Pancreas (tissue), 10 donors: ENCODE results near the gene TNIK. TPM values are rescaled to one million over a fixed set of nuclear protein-coding genes. Genes with fewer than 3 reads are reported as not detected.

Source experiments
- ATAC-seq, 4 donors: fragments of 200-7000 bp; cut with Tn5 transposase; one replicate each; pipeline versions ENCODE4 v1.8.0 to v1.9.1; 2020; ENCODE audit warnings: mild to moderate bottlenecking in 4 of 4, moderate library complexity in 4 of 4
- DNase-seq, 6 donors: peaks; one replicate each; pipeline ENCODE4 v3.0.0-alpha.2; 2020
- FAIRE-seq: peaks from 2 replicates; lab custom pipeline; 2012; peaks lifted over from hg19 to GRCh38; lab: Jason Lieb, UNC
- H3K27ac ChIP-seq, 4 donors: fragments of 200-600 bp; sonication (generic); 1 replicate in 3 of 4; 2 replicates in 1 of 4; pipeline versions ENCODE4 v1.5.0 to v1.8.0; 2020
- H3K27me3 ChIP-seq, 4 donors: fragments of 200-600 bp; one replicate each; pipeline ENCODE4 v1.8.0; 2021
- H3K36me3 ChIP-seq, 3 donors: fragments of 200-600 bp; sonication (generic) in 1 of 3; one replicate each; pipeline versions ENCODE4 v1.5.0 to v1.8.0; 2020 to 2021
- H3K4me1 ChIP-seq, 3 donors: fragments of 200-600 bp; one replicate each; pipeline ENCODE4 v1.8.0; 2021
- H3K4me3 ChIP-seq, 4 donors: fragments of 200-600 bp; sonication (generic) in 2 of 4; one replicate each; pipeline versions ENCODE4 v1.5.0 to v1.8.0; 2020 to 2021
- H3K9me3 ChIP-seq, 4 donors: fragments of 200-600 bp; one replicate each; pipeline ENCODE4 v1.8.0; 2021
- CTCF ChIP-seq, 4 donors: fragments of 200-600 bp; sonication (generic) in 3 of 4; IDR thresholded peaks; one replicate each; pipeline versions ENCODE4 v1.5.0 to v1.8.0; 2021; ENCODE audit warnings: antibody characterized with exemption in 4 of 4
- WGBS, 2 donors: extraction: QIAGEN DNeasy Blood & Tissue Kit; methylation state at CpG; one replicate each; pipeline ENCODE4 v1.1.7; 2013; 5-methylcytosine and 5-hydroxymethylcytosine counted together
- intact Hi-C, 3 donors: fragments of 100-400 bp; cut with DNase I; formaldehyde crosslinking; loops; one replicate each; pipeline versions ENCODE4 v1.11.1 to v1.14.2; 2022
- polyA plus RNA-seq, 2 donors: library from polyadenylated mRNA; stranded (reverse); fragments of 200-250 nt; gene quantifications; one replicate each; pipeline ENCODE4 v1.2.3, GENCODE V29; 2013
- total RNA-seq, 6 donors: library from RNA; stranded (reverse); fragmentation: NEBNext Ultra II Directional in 4 of 6; extraction: Animal tissue kit (Norgen Biotek cat#: 25700) in 4 of 6; gene quantifications; one replicate each; pipeline versions ENCODE4 v1.2.1 to v1.2.4, GENCODE V29; 2021 to 2023
- donor health status: healthy with polysubstance abuse.
- donor health status: DM: no; HTN: no; CAD: no; lungs with moderate emphysema.
- donor health status: DM: no; HTN: no; CAD: no.
- donor health status: control.
- donor health status: control.
- donor health status: Bipolar disorder and iron deficiency.
- donor health status: DM: yes; HTN: yes; CAD: no.
- donor health status: DM: no; HTN: no; CAD: no.
- donor health status: DM: no; HTN: no; CAD: no.
- donor health status: DM: yes; HTN: yes; CAD: no.

Gene TNIK
- total and polyA plus RNA-seq, 8 donors = 3.5 to 13.6 (median 5.8) TPM

GRCh38 chr3:171046760-171047159 is 413.4 kb downstream of the TNIK start:
- no peaks in the 10 kb centered on the region for H3K9me3 ChIP-seq
- no peaks in the 10 kb centered on the region for H3K36me3 ChIP-seq
- H3K27me3 ChIP-seq = no peaks in the 10 kb centered on the region
- 61 to 67% methylated on average over 4 of the region's 4 CpGs for WGBS, 2 donors
- no peak for ATAC-seq
- H3K27ac ChIP-seq = no peak overlapping the region
- intact Hi-C loops = no loop called here
- H3K4me1 ChIP-seq = peaks cover 0 to 10% (median 0%) of the 10 kb centered on the region in 3 donors
- no peak for FAIRE-seq
- TF ChIP-seq CTCF (IDR thresholded peaks at IDR 0.05) = no peak
- DNase-seq = no peak
- no peak overlapping the region for H3K4me3 ChIP-seq

DNA sequence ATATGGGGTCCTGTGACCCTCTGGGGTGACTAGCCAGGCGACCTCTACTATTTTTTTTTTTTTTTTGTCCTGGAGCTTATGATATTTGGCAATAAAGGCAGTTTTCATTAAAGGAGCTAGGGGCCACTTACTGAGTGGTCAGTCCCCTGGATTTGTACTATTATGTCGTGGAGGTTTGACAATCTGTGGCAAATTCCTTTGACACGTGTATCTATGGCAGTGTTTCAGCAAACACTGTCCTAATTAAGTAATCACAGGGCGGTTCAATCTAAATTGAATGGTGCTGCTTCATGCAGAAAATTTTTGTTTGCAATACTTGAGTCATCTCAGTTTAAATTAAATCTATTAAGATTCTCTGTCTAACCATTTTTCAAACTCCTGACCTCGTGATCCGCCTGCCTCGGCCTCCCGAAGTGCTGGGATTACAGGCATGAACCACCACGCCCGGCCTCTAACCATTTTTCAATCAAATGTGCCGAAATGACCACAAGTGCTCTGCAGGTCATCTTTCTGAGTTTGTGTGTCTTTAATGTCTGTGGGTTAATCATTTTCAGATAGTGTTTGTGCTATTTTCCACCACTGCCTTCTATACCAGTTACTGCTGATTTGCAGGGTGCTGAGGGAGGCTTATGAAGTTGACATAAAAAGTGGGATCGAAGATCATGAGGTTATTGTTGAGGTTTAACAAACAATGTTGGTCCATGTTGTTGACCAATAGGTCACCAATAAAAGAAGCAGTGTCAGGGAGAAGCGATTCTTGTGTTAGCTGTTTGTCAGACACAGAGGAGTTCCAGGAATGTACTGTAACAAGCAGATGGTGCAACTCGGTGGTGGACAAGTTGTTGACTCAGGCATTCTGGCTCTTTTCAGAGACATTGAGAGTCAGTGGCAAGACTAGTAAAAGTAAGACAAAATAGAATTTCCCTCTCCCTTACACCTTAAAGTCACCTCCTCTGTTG is 415.1 kb downstream of the TNIK start:
- no peak for FAIRE-seq
- Histone ChIP-seq H3K27me3 (no peaks in the 10 kb centered on the region), H3K27ac (no peak overlapping the region), H3K36me3 (no peaks in the 10 kb centered on the region), H3K4me1 (peaks cover 0 to 10% (median 0%) of the 10 kb centered on the region in 3 donors), H3K9me3 (no peaks in the 10 kb centered on the region), H3K4me3 (no peak overlapping the region)
- no peak for TF ChIP-seq CTCF (IDR thresholded peaks at IDR 0.05)
- WGBS, 2 donors = 68 to 75% methylated on average over 14 of the region's 14 CpGs
- no peak for DNase-seq
- intact Hi-C loops = no loop called here
- ATAC-seq = peak in 3 of 4 donors; percentile 52 to 66 (median 58)

DNA sequence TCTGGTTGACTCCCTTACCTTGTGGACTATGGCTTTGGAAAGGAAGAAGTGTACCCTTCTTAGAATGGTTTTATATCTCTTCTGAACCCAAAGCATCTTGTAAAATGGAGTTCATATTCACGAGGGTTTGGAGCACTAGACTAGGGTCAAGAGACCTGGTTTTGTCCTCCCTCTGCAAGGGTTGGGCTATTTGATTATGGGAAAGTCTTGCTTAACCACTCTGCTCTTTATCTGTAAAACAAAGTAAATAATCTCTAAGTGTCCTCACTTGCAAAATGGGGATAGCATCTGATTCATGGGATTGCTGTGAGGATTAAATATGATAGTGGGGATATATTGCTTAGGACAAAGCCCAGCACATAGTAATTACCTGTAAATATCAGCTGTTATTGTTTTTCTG is 415.8 kb downstream of the TNIK start:
- no peak for TF ChIP-seq CTCF (IDR thresholded peaks at IDR 0.05)
- DNase-seq (no peak), FAIRE-seq (no peak), ATAC-seq (peak in 3 of 4 donors; percentile 15 to 22 (median 22))
- Histone ChIP-seq H3K27ac (no peak overlapping the region), H3K36me3 (no peaks in the 10 kb centered on the region), H3K4me3 (no peak overlapping the region), H3K4me1 (peaks cover 0 to 10% (median 0%) of the 10 kb centered on the region in 3 donors), H3K9me3 (no peaks in the 10 kb centered on the region), H3K27me3 (no peaks in the 10 kb centered on the region)
- 27 to 35% methylated on average over 1 of the region's 1 CpG for WGBS, 2 donors
- intact Hi-C loops = no loop called here

DNA sequence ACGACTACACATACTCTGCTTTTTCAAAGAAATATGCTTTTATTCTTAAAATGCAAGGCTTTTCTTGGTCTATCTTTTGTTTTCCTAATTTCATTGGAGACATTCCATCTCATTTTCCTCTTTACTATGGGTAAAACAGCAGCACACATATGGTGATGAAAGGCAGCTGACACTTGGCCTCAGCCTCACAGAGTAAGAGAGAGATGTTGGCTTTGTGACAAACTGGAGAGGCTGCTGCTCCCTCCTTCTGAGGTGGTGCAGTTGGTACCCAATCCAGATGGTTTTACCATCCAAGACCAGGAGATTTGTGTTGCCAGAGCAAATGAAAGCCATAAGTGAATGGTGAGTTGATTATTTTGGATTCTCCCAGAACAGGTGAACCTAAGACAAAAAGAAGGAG is 420.5 kb downstream of the TNIK start:
- no peak for FAIRE-seq
- no peaks in the 10 kb centered on the region for H3K9me3 ChIP-seq
- peaks cover 0 to 5% (median 0%) of the 10 kb centered on the region in 3 donors for H3K4me1 ChIP-seq
- WGBS, 2 donors = 68 to 88% methylated on average over 1 of the region's 1 CpG
- no peaks in the 10 kb centered on the region for H3K36me3 ChIP-seq
- no peak for TF ChIP-seq CTCF (IDR thresholded peaks at IDR 0.05)
- no peak for DNase-seq
- H3K27me3 ChIP-seq = no peaks in the 10 kb centered on the region
- intact Hi-C loops = no loop called here
- no peak overlapping the region for H3K4me3 ChIP-seq
- ATAC-seq = no peak
- H3K27ac ChIP-seq = no peak overlapping the region

GRCh38 chr3:171038342-171038741 is 421.9 kb downstream of the TNIK start:
- H3K36me3 ChIP-seq = no peaks in the 10 kb centered on the region
- 12 to 19% methylated on average over 1 of the region's 1 CpG for WGBS, 2 donors
- DNase-seq (no peak), ATAC-seq (no peak), FAIRE-seq (no peak)
- intact Hi-C loops = no loop called here
- TF ChIP-seq CTCF (IDR thresholded peaks at IDR 0.05) = no peak
- H3K4me1 ChIP-seq = no peaks in the 10 kb centered on the region
- H3K4me3 ChIP-seq = no peak overlapping the region
- H3K9me3 ChIP-seq = no peaks in the 10 kb centered on the region
- no peak overlapping the region for H3K27ac ChIP-seq
- no peaks in the 10 kb centered on the region for H3K27me3 ChIP-seq
